ENCODE measurements around the gene FAM117B.

FAM117B gene

GRCh38 chr2:202736826-202737225 lies 102.1 kb downstream of the FAM117B start:
- TF ChIP-seq CTCF (conservative IDR thresholded peaks at IDR 0.05; ENCODE audit: low read length), result no peak
- no peak overlapping the region for H3K4me3 ChIP-seq (ENCODE audit: low read length)
- no peak for DNase-seq (ENCODE audit: low read depth)

GRCh38 chr2:202743613-202744012 lies 108.8 kb downstream of the FAM117B start:
- TF ChIP-seq CTCF (conservative IDR thresholded peaks at IDR 0.05; ENCODE audit: low read length), result no peak
- no peak overlapping the region for H3K4me3 ChIP-seq (ENCODE audit: low read length)
- DNase-seq (ENCODE audit: low read depth), result no peak

- no peak overlapping the region for H3K4me3 ChIP-seq (ENCODE audit: low read length)
- DNase-seq (ENCODE audit: low read depth), result no peak
- TF ChIP-seq CTCF (conservative IDR thresholded peaks at IDR 0.05; ENCODE audit: low read length), result no peak
Observed at GRCh38 chr2:202749477-202749876, 114.7 kb downstream of the FAM117B start.

GRCh38 chr2:202750763-202751427 lies 116.1 kb downstream of the FAM117B start:
- no peak for DNase-seq (ENCODE audit: low read depth)
- no peak overlapping the region for H3K4me3 ChIP-seq (ENCODE audit: low read length)
- TF ChIP-seq CTCF (conservative IDR thresholded peaks at IDR 0.05; ENCODE audit: low read length), result no peak

GRCh38 chr2:202752071-202752470 lies 117.3 kb downstream of the FAM117B start:
- DNase-seq (ENCODE audit: low read depth), result no peak
- no peak for TF ChIP-seq CTCF (conservative IDR thresholded peaks at IDR 0.05; ENCODE audit: low read length)
- no peak overlapping the region for H3K4me3 ChIP-seq (ENCODE audit: low read length)

GRCh38 chr2:202754936-202755335 lies 120.2 kb downstream of the FAM117B start:
- no peak for DNase-seq (ENCODE audit: low read depth)
- no peak for TF ChIP-seq CTCF (conservative IDR thresholded peaks at IDR 0.05; ENCODE audit: low read length)
- H3K4me3 ChIP-seq (ENCODE audit: low read length), result no peak overlapping the region

- no peak for DNase-seq (ENCODE audit: low read depth)
- no peak overlapping the region for H3K4me3 ChIP-seq (ENCODE audit: low read length)
- no peak for TF ChIP-seq CTCF (conservative IDR thresholded peaks at IDR 0.05; ENCODE audit: low read length)
Observed at GRCh38 chr2:202756598-202756997, 121.8 kb downstream of the FAM117B start.

Measured in AG10803 (cell line).